ENCODE data around the gene GYS1. TPM values are rescaled to one million over a fixed set of nuclear protein-coding genes. Genes with fewer than 3 reads are reported as not detected.
A peak's percentile ranks its signal among the peaks of the same experiment; 100 is the strongest.

Gene GYS1
- total RNA-seq, 1 experiment from 2014 or later = 62.7 TPM

DNA sequence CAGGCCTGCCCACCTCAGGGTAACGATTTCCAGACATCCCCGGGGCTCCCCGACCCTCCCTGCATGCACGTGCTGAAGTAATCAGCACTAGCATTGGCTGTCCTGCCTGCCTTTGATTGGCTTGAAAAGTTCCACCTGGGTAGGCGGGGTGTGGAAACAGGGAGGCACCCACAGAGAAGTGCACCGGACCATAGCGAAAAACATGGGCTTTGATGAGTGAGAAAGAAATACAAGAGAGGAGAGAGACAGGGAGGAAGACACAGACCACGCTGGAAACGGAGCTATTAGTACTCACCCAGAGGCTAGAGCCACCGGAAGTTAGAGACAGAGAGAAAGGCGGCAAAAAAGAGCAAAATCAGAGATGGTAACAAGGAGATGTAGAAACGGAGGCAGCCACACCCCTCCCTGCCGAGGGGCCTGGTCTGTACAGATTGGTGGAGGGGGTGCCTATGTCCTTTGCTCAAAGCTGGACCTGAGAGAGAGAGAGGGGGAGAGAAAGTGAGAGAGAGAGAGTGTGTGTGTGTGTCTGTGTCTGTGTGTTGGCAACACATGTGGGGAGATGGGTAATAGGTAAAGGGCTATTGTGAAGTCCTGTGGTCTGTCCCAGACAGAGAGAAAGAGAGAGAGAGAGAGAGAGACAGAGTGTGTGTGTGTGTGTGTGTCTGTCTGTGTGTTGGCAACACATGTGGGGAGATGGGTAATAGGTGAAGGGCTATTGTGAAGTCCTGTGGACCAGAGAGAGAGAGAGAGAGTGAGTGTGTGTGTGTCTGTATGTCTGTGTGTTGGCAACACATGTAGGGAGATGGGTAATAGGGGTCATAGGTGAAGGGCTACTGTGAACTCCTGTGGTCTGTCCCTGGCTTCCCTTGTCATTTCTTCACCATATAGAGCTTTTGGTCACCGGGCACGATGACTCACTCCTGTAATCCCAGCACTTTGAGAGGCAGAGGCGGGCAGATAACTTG lies 28.1 kb upstream of the GYS1 start:
- ChIA-PET POLR2A (no interaction called here), CTCF (interaction anchor here (1.3 to 4.0 kb wide), 3 partner anchors 29 to 52 kb away, joined by 4 to 51 read pairs (median 10); partner anchors contain the start of genes GYS1, NTF4 and RUVBL2)
- DNase-seq = no peak
- H3K4me1 ChIP-seq = 0 out of 2 replicates have a peak, but pooled peaks cover 9% of the 10 kb centered on the region
- peaks cover 15% of the 10 kb centered on the region for H3K36me3 Mint-ChIP-seq (ENCODE audit: insufficient read depth, unreplicated experiment)
- H3K9me3 ChIP-seq = no peaks in the 10 kb centered on the region
- TF ChIP-seq, protein P1, sequence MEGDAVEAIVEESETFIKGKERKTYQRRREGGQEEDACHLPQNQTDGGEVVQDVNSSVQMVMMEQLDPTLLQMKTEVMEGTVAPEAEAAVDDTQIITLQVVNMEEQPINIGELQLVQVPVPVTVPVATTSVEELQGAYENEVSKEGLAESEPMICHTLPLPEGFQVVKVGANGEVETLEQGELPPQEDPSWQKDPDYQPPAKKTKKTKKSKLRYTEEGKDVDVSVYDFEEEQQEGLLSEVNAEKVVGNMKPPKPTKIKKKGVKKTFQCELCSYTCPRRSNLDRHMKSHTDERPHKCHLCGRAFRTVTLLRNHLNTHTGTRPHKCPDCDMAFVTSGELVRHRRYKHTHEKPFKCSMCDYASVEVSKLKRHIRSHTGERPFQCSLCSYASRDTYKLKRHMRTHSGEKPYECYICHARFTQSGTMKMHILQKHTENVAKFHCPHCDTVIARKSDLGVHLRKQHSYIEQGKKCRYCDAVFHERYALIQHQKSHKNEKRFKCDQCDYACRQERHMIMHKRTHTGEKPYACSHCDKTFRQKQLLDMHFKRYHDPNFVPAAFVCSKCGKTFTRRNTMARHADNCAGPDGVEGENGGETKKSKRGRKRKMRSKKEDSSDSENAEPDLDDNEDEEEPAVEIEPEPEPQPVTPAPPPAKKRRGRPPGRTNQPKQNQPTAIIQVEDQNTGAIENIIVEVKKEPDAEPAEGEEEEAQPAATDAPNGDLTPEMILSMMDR (IDR thresholded peaks at IDR 0.05; ENCODE audit: insufficient read depth in 1 of 2, low read depth in 1 of 2, low read length in 1 of 2, severe bottlenecking in 1 of 2, unreplicated experiment in 1 of 2) = no peak
- BruUV-seq (replicated peaks) = no TSS peak
- peak overlapping the region; percentile 79 for H3K4me3 Mint-ChIP-seq (ENCODE audit: unreplicated experiment)
- no peak overlapping the region for H3K27ac Mint-ChIP-seq (ENCODE audit: unreplicated experiment)
- no peaks in the 10 kb centered on the region for H3K9me3 Mint-ChIP-seq (ENCODE audit: unreplicated experiment)
- peaks cover 21% of the 10 kb centered on the region for H3K4me1 Mint-ChIP-seq (ENCODE audit: low read depth, unreplicated experiment)
- no peaks in the 10 kb centered on the region for H3K36me3 ChIP-seq (ENCODE audit: control insufficient read depth, insufficient read depth, low read length)
- no peak overlapping the region for H3K4me3 ChIP-seq (ENCODE audit: low read depth, low read length)
- intact Hi-C loops (cut with micrococcal nuclease; ENCODE audit: unreplicated experiment) = no loop called here
- H3K27me3 Mint-ChIP-seq (ENCODE audit: insufficient read depth, unreplicated experiment) = no peaks in the 10 kb centered on the region
- H3K27me3 ChIP-seq (replicated peaks; ENCODE audit: control insufficient read depth, insufficient read depth, low read length) = no peaks in the 10 kb centered on the region; the same call in 1 of the 2 replicates

DNA sequence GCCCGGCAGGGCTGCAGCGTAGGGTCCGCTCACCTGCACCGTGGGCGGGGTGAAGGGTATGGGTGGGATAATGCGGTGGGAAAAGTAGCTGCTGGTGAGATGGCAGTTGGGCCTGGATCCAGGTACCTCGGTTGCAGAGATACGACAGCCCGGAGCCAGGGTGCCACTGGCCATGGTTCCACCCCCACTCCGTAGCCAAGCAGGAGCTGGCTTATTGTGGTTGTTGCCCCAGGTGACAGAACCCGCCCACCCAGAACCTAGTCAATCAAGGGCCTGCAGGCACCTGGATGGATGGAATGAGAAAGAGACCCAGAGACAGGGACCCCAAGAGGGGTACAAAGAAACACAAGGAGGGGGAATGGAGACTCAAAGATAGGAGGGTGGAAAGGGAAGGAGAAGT lies 27.2 kb upstream of the GYS1 start:
- no TSS peak for BruUV-seq (replicated peaks)
- TF ChIP-seq, protein P1 (IDR thresholded peaks at IDR 0.05; ENCODE audit: insufficient read depth in 1 of 2, low read depth in 1 of 2, low read length in 1 of 2, severe bottlenecking in 1 of 2, unreplicated experiment in 1 of 2) = no peak
- Mint-ChIP-seq H3K4me3 (ENCODE audit: unreplicated experiment) (peak overlapping the region; percentile 79), H3K9me3 (ENCODE audit: unreplicated experiment) (no peaks in the 10 kb centered on the region), H3K4me1 (ENCODE audit: low read depth, unreplicated experiment) (peaks cover 21% of the 10 kb centered on the region), H3K27ac (ENCODE audit: unreplicated experiment) (no peak overlapping the region), H3K27me3 (ENCODE audit: insufficient read depth, unreplicated experiment) (no peaks in the 10 kb centered on the region), H3K36me3 (ENCODE audit: insufficient read depth, unreplicated experiment) (peaks cover 23% of the 10 kb centered on the region)
- ChIA-PET POLR2A (no interaction called here), CTCF (interaction anchor here (1.2 to 4.0 kb wide), 5 partner anchors 21 to 86 kb away, joined by 4 to 51 read pairs (median 10); partner anchors contain the start of genes GYS1, NTF4 and RUVBL2)
- H3K36me3 ChIP-seq (ENCODE audit: control insufficient read depth, insufficient read depth, low read length) = no peaks in the 10 kb centered on the region
- H3K4me1 ChIP-seq = 0 out of 2 replicates have a peak, but pooled peaks cover 9% of the 10 kb centered on the region
- intact Hi-C loops (cut with micrococcal nuclease; ENCODE audit: unreplicated experiment) = no loop called here
- no peak overlapping the region for H3K4me3 ChIP-seq (ENCODE audit: low read depth, low read length)
- no peaks in the 10 kb centered on the region; the same call in 1 of the 2 replicates for H3K27me3 ChIP-seq (replicated peaks; ENCODE audit: control insufficient read depth, insufficient read depth, low read length)
- no peak for DNase-seq
- no peaks in the 10 kb centered on the region for H3K9me3 ChIP-seq

DNA sequence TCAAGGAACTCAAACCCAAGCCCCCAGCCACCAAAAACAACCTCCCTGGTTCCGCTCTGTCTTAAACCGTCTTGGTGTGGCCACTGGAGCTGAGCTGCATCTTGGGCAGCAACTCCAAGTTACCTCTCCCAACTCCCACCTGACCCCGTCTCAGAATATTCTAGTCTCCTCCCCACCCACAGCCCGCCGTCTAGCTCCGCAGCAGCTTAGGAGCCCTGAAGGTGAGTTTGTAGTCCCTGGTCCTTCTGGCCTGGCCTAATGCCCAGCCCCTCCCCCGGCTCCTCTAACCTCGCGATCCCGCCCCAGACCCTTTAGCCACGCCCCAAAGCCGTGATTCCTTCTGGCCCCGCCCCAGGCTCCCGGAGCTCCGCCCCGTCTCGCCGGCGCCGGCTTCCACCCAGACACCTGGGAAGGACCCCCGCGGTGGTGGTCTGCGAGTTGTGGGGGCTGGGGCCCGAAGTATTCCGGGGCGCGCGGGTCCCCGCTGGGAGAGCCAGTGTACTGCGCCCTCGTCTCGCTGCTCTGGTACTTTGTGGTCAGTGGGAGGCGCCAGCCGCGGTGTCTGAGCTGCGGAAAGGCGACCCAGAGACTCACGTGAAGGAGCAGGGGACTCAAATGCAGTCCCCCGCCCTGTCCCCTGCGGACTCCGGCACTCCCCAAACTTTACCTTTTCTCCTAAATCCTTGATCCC lies 26.3 kb upstream of the GYS1 start:
- Histone ChIP-seq H3K36me3 (ENCODE audit: control insufficient read depth, insufficient read depth, low read length) (peaks cover 1% of the 10 kb centered on the region; the same call in 1 of the 2 replicates), H3K27me3 (replicated peaks; ENCODE audit: control insufficient read depth, insufficient read depth, low read length) (no peaks in the 10 kb centered on the region; the same call in 1 of the 2 replicates), H3K4me3 (ENCODE audit: low read depth, low read length) (peak overlapping the region; percentile 49), H3K4me1 (0 out of 2 replicates have a peak, but pooled peaks cover 9% of the 10 kb centered on the region), H3K9me3 (no peaks in the 10 kb centered on the region)
- Mint-ChIP-seq H3K27ac (ENCODE audit: unreplicated experiment) (peak overlapping the region; percentile 45), H3K9me3 (ENCODE audit: unreplicated experiment) (no peaks in the 10 kb centered on the region), H3K4me3 (ENCODE audit: unreplicated experiment) (peak overlapping the region; percentile 79), H3K4me1 (ENCODE audit: low read depth, unreplicated experiment) (peaks cover 21% of the 10 kb centered on the region), H3K27me3 (ENCODE audit: insufficient read depth, unreplicated experiment) (no peaks in the 10 kb centered on the region), H3K36me3 (ENCODE audit: insufficient read depth, unreplicated experiment) (peaks cover 31% of the 10 kb centered on the region)
- BruUV-seq (replicated peaks) = no TSS peak
- TF ChIP-seq, protein P1 (IDR thresholded peaks at IDR 0.05; ENCODE audit: insufficient read depth in 1 of 2, low read depth in 1 of 2, low read length in 1 of 2, severe bottlenecking in 1 of 2, unreplicated experiment in 1 of 2) = peak in 1 of 2 experiments; percentile 34
- peak; percentile 84 to 88 for DNase-seq
- POLR2A ChIA-PET = interaction anchor here (0.5 to 1.3 kb wide), 4 partner anchors 26 to 155 kb away, joined by 3 to 9 read pairs (median 3); partner anchors contain the start of genes GYS1 and RUVBL2
- CTCF ChIA-PET = interaction anchor here (0.6 to 4.0 kb wide), 11 partner anchors 20 to 129 kb away, joined by 3 to 51 read pairs (median 5); partner anchors contain the start of genes GYS1, NTF4 and RUVBL2
- intact Hi-C loops (cut with micrococcal nuclease; ENCODE audit: unreplicated experiment) = loop anchor here (2.0 kb wide), 1 partner anchor 21 kb away; no protein-coding TSS in a partner anchor
